Measurements from ENCODE around the gene SELENON. TPM values are rescaled to one million over a fixed set of nuclear protein-coding genes. Genes with fewer than 3 reads are reported as not detected.
A peak's percentile ranks its signal among the peaks of the same experiment; 100 is the strongest.

SELENON gene
- total and polyA plus RNA-seq, 10 of the 15 experiments (the other 5 are each of a cell fraction or from before 2014, with no cell fraction given): 0.07 to 5.1 (median 0.80) TPM

DNA sequence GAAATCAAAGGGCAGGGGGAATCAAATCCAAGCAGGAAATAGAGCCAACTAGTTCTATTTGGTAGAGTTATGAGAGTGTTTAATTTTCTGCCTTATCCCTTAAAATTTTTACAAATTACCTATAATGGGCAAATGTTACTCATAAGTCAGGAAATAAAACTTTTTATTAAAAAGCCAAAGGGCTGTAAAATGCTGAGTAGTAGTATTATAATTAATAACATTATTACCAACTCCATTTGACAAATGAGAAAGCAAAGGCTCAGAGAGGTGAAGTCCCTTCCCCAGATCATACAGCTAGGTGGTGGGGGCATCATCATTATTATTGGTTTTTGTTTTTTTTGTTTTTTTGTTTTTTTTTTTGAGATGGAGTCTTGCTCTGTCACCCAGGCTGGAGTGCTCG, 3.4 kb downstream of the SELENON start (continued):
- TF ChIP-seq SRF (IDR thresholded peaks at IDR 0.05; ENCODE audit: low read depth in 2 of 2, low read length in 2 of 2) (no peak), KDM1A (IDR thresholded peaks at IDR 0.05; ENCODE audit: borderline replicate concordance) (no peak)
- TF ChIP-seq, protein P1, sequence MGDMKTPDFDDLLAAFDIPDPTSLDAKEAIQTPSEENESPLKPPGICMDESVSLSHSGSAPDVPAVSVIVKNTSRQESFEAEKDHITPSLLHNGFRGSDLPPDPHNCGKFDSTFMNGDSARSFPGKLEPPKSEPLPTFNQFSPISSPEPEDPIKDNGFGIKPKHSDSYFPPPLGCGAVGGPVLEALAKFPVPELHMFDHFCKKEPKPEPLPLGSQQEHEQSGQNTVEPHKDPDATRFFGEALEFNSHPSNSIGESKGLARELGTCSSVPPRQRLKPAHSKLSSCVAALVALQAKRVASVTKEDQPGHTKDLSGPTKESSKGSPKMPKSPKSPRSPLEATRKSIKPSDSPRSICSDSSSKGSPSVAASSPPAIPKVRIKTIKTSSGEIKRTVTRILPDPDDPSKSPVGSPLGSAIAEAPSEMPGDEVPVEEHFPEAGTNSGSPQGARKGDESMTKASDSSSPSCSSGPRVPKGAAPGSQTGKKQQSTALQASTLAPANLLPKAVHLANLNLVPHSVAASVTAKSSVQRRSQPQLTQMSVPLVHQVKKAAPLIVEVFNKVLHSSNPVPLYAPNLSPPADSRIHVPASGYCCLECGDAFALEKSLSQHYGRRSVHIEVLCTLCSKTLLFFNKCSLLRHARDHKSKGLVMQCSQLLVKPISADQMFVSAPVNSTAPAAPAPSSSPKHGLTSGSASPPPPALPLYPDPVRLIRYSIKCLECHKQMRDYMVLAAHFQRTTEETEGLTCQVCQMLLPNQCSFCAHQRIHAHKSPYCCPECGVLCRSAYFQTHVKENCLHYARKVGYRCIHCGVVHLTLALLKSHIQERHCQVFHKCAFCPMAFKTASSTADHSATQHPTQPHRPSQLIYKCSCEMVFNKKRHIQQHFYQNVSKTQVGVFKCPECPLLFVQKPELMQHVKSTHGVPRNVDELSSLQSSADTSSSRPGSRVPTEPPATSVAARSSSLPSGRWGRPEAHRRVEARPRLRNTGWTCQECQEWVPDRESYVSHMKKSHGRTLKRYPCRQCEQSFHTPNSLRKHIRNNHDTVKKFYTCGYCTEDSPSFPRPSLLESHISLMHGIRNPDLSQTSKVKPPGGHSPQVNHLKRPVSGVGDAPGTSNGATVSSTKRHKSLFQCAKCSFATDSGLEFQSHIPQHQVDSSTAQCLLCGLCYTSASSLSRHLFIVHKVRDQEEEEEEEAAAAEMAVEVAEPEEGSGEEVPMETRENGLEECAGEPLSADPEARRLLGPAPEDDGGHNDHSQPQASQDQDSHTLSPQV (IDR thresholded peaks at IDR 0.05): no peak

DNA sequence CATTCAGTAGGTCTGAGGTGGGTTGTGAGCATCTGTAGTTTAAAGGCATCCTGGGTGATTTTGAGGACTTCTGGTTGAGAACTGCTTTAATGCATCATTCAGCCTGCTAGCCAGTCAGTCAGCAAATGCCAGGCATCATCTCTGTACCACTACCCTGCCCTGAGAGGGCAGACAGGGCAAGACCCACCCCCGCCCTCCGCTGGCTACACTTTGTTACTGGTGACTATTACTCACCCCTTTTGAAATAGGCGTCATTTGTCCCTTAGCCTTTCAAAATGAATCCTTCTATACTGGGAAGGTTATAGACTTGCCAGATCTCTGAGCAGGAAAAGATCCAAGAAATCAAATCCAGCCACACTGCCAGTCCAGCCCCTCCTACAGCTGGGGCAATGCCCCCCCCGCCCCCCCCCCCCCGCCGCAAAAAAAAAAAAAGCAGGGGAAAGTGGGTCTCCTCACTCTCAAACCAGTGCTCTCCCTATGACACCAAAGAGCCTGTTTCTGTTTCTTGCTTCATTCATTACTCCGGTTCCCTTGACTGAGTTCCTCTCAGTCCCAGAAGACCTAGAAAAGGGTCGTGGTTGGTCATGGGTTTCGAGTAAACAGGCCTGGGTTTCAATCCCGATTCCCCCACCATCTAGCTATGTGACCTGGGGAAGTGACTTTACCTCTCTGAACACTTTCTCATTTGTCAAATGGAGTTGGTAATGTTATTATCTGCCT, 4.4 kb downstream of the SELENON start:
- SMC1A ChIA-PET (ENCODE audit: uncharacterized antibody, unreplicated experiment): interaction anchor here (0.9 to 1.1 kb wide), 2 partner anchors 195 to 196 kb away, joined by 3 read pairs; no protein-coding TSS in a partner anchor

More for the DNA sequence above, 4.4 kb downstream of the SELENON start:
- BruUV-seq (replicated peaks): no TSS peak
- peak; percentile 32; the same call in 1 of the 2 replicates for TF ChIP-seq RUNX3 (IDR thresholded peaks at IDR 0.05; ENCODE audit: low read length)
- no peak for TF ChIP-seq SMAD1 (IDR thresholded peaks at IDR 0.05; ENCODE audit: low read depth, partially characterized antibody)
- 0 out of 2 replicates have a peak, but pooled peaks have one; percentile 17 for TF ChIP-seq ZNF24 (IDR thresholded peaks at IDR 0.05)
- in situ Hi-C loops (cut with MboI) (loop anchor here (25.0 kb wide), 1 partner anchor 392 kb away; the partner anchor contains the start of gene RHCE), intact Hi-C loops (cut with micrococcal nuclease; ENCODE audit: unreplicated experiment) (loop anchor here (5.0 to 10.0 kb wide), 2 partner anchors 127 to 560 kb away; partner anchors contain the start of gene RSRP1)
- FAIRE-seq (peak; percentile 35), DNase-seq (ENCODE audit: low read depth, low spot score) (no peak), ATAC-seq (peak; percentile 73)
- H3K79me2 ChIP-seq (ENCODE audit: control insufficient read depth, insufficient read depth, low read length): no peaks in the 10 kb centered on the region
- no peaks in the 10 kb centered on the region for H4K20me1 ChIP-seq (ENCODE audit: control insufficient read depth, insufficient read depth)
- 3% methylated on average over 7 of the region's 10 CpGs for WGBS (ENCODE audit: insufficient coverage, insufficient replicate concordance, low lambda C conversion rate, missing lambda C conversion rate)
- POLR2A ChIA-PET: interaction anchor here (0.7 to 1.6 kb wide), 3 partner anchors 15 to 266 kb away, joined by 3 to 5 read pairs (median 3); partner anchors contain the start of gene MTFR1L
- H3K27ac ChIP-seq (ENCODE audit: control insufficient read depth, insufficient read depth): no peak overlapping the region
- H3K9ac ChIP-seq (ENCODE audit: control insufficient read depth, insufficient read depth, low read length): no peak overlapping the region
- H3K4me3 ChIP-seq: no peak overlapping the region
- CTCF ChIA-PET: interaction anchor here (0.6 to 2.8 kb wide), 7 partner anchors 16 to 300 kb away, joined by 3 to 18 read pairs (median 4); partner anchors contain the start of gene MTFR1L
- H3K9me3 ChIP-seq (replicated peaks; ENCODE audit: control insufficient read depth, insufficient read depth, low read length): no peaks in the 10 kb centered on the region; the same call in 2 of the 3 replicates
- RAD21 ChIA-PET (ENCODE audit: unreplicated experiment): no interaction called here
- H2AFZ ChIP-seq (ENCODE audit: control insufficient read depth, low read depth, low read length): no peak overlapping the region
- H3K36me3 ChIP-seq (ENCODE audit: control insufficient read depth in 2 of 2, insufficient read depth in 2 of 2, low read length in 1 of 2): no peaks in the 10 kb centered on the region
- H3K4me1 ChIP-seq (ENCODE audit: control insufficient read depth, insufficient read depth, low read length): peaks cover 36% of the 10 kb centered on the region
- H3K4me2 ChIP-seq (ENCODE audit: control insufficient read depth, insufficient read depth): peak overlapping the region; percentile 51
- no peaks in the 10 kb centered on the region for H3K27me3 ChIP-seq (replicated peaks in 1 of 2; ENCODE audit: control insufficient read depth in 2 of 2, insufficient read depth in 2 of 2, low read length in 1 of 2)

All from GM12878 (cell line).